ENCODE measurements around the gene PCDHGB5.
A peak's percentile ranks its signal among the peaks of the same experiment; 100 is the strongest.
"Not testable (repeated sequence)": the region's sequence is repeated elsewhere in the genome, so short reads cannot be mapped to it uniquely, and the experiment has no call there.

Gene PCDHGB5

GRCh38 chr5:141412854-141413539, 15.2 kb downstream of the PCDHGB5 start, which contains the start of gene PCDHGA10:
Gene PCDHGA10, plus strand, starts transcription at chr5:141412987. Its CDS starts 189 bp downstream, at chr5:141413176.
- peak; percentile 82 for DNase-seq (ENCODE audit: low spot score)

- DNase-seq (ENCODE audit: low spot score): no peak
Observed at GRCh38 chr5:141413540-141414069, 15.9 kb downstream of the PCDHGB5 start.

GRCh38 chr5:141414548-141415274, 17.0 kb downstream of the PCDHGB5 start:
- DNase-seq (ENCODE audit: low spot score): not testable (repeated sequence)

GRCh38 chr5:141415275-141415618, 17.5 kb downstream of the PCDHGB5 start:
- not testable (repeated sequence) for DNase-seq (ENCODE audit: low spot score)

GRCh38 chr5:141417494-141418172, 19.9 kb downstream of the PCDHGB5 start, which contains the start of gene PCDHGB7:
Gene PCDHGB7, plus strand, starts transcription at chr5:141417677. Its CDS starts 183 bp downstream, at chr5:141417860.
- DNase-seq (ENCODE audit: low spot score): peak; percentile 39

GRCh38 chr5:141419074-141419880, 21.5 kb downstream of the PCDHGB5 start:
- DNase-seq (ENCODE audit: low spot score): no peak

- peak; percentile 50 for DNase-seq (ENCODE audit: low spot score)
Observed at GRCh38 chr5:141420855-141421488, 23.2 kb downstream of the PCDHGB5 start, which contains the start of gene PCDHGA11. Gene PCDHGA11, plus strand, starts transcription at chr5:141421051. Its CDS starts 177 bp downstream, at chr5:141421228.

GRCh38 chr5:141421489-141421855, 23.7 kb downstream of the PCDHGB5 start:
- DNase-seq (ENCODE audit: low spot score): no peak

GRCh38 chr5:141422742-141423291, 25.1 kb downstream of the PCDHGB5 start:
- no peak for DNase-seq (ENCODE audit: low spot score)

- DNase-seq (ENCODE audit: low spot score): no peak
Observed at GRCh38 chr5:141427783-141428426, 30.2 kb downstream of the PCDHGB5 start.

- peak; percentile 81 for DNase-seq (ENCODE audit: low spot score)
Observed at GRCh38 chr5:141430332-141431113, 32.8 kb downstream of the PCDHGB5 start, which contains the start of gene PCDHGA12. Gene PCDHGA12, plus strand, starts transcription at chr5:141430507. Its CDS starts 253 bp downstream, at chr5:141430760.

- no peak for DNase-seq (ENCODE audit: low spot score)
Observed at GRCh38 chr5:141431286-141431685, 33.5 kb downstream of the PCDHGB5 start.

GRCh38 chr5:141432308-141432707, 34.6 kb downstream of the PCDHGB5 start:
- DNase-seq (ENCODE audit: low spot score): not testable (repeated sequence)

- not testable (repeated sequence) for DNase-seq (ENCODE audit: low spot score)
Observed at GRCh38 chr5:141432726-141433125, 35.0 kb downstream of the PCDHGB5 start.

- no peak for DNase-seq (ENCODE audit: low spot score)
Observed at GRCh38 chr5:141434006-141434405, 36.3 kb downstream of the PCDHGB5 start.

GRCh38 chr5:141437221-141437620, 39.5 kb downstream of the PCDHGB5 start:
- no peak for DNase-seq (ENCODE audit: low spot score)

GRCh38 chr5:141439411-141440141, 41.8 kb downstream of the PCDHGB5 start:
- DNase-seq (ENCODE audit: low spot score): no peak

- DNase-seq (ENCODE audit: low spot score): no peak
Observed at GRCh38 chr5:141440341-141440740, 42.6 kb downstream of the PCDHGB5 start.
